Stimulated activated CD8-positive, alpha-beta memory T cell treated with anti-CD3 and anti-CD28 coated beads, Interleukin-12 subunit alpha, Interleukin-12 subunit beta, amount 100 ng/mL, for 24 hours (primary cell): Measurements from ENCODE around the gene WDR12.
A peak's percentile ranks its signal among the peaks of the same experiment; 100 is the strongest.
"Not testable (repeated sequence)": the region's sequence is repeated elsewhere in the genome, so short reads cannot be mapped to it uniquely, and the experiment has no call there.

Experiments
- DNase-seq: peaks from one replicate; pipeline ENCODE4 v3.0.0-alpha.2; 2020; ENCODE audit errors: extremely low read depth

The WDR12 gene

GRCh38 chr2:202911512-202912341, at the start of gene WDR12, which contains the start of gene CARF:
Gene WDR12, minus strand, starts transcription at chr2:202911673. Its CDS starts 197 bp downstream, at chr2:202911476.
Gene CARF, plus strand, starts transcription at chr2:202912275. Its CDS starts 29,628 bp downstream, at chr2:202941903.
- DNase-seq = peak; percentile 82

GRCh38 chr2:202960524-202960923, 49.1 kb upstream of the WDR12 start:
- no peak for DNase-seq

- no peak for DNase-seq
These were observed 39.1 kb upstream of the WDR12 start for GRCh38 chr2:202950592-202950991.

- DNase-seq = not testable (repeated sequence)
These were observed 37.9 kb upstream of the WDR12 start for GRCh38 chr2:202949333-202949732.

GRCh38 chr2:202945497-202945896, 34.0 kb upstream of the WDR12 start:
- DNase-seq = no peak

GRCh38 chr2:202944816-202945215, 33.3 kb upstream of the WDR12 start:
- DNase-seq = no peak

- no peak for DNase-seq
These were observed 32.9 kb upstream of the WDR12 start for GRCh38 chr2:202944408-202944807.

GRCh38 chr2:202941771-202942170, 30.3 kb upstream of the WDR12 start:
- DNase-seq = no peak

GRCh38 chr2:202938960-202939359, 27.5 kb upstream of the WDR12 start:
- no peak for DNase-seq

GRCh38 chr2:202934456-202934855, 23.0 kb upstream of the WDR12 start:
- DNase-seq = no peak

GRCh38 chr2:202933958-202934357, 22.5 kb upstream of the WDR12 start:
- no peak for DNase-seq

- no peak for DNase-seq
These were observed 21.7 kb upstream of the WDR12 start for GRCh38 chr2:202933139-202933510.

- DNase-seq = no peak
These were observed 21.1 kb upstream of the WDR12 start for GRCh38 chr2:202932425-202933138.

- no peak for DNase-seq
These were observed 7.4 kb upstream of the WDR12 start for GRCh38 chr2:202918860-202919259.

GRCh38 chr2:202912342-202913201, 1.1 kb upstream of the WDR12 start:
- not testable (repeated sequence) for DNase-seq

- DNase-seq = no peak
These were observed 316 bp downstream of the WDR12 start for GRCh38 chr2:202911203-202911511.

GRCh38 chr2:202910698-202911097, 775 bp downstream of the WDR12 start:
- DNase-seq = no peak

GRCh38 chr2:202910250-202910649, 1.2 kb downstream of the WDR12 start:
- not testable (repeated sequence) for DNase-seq

GRCh38 chr2:202909394-202910192, 1.9 kb downstream of the WDR12 start:
- DNase-seq = no peak

GRCh38 chr2:202908186-202908585, 3.3 kb downstream of the WDR12 start:
- DNase-seq = no peak

- not testable (repeated sequence) for DNase-seq
These were observed 6.0 kb downstream of the WDR12 start for GRCh38 chr2:202905507-202905906.
